HCT116 (cell line): ENCODE results near the gene STC2. TPM values are rescaled to one million over a fixed set of nuclear protein-coding genes. Genes with fewer than 3 reads are reported as not detected.
A peak's percentile ranks its signal among the peaks of the same experiment; 100 is the strongest.

Experiments
- ATAC-seq: fragments of 200-7000 bp; cut with Tn5 transposase; 2 replicates; pipeline ENCODE4 v1.9.1; 2020; ENCODE audit warnings: mild to moderate bottlenecking, moderate library complexity
- BruUV-seq: library from RNA; stranded (reverse); fragments of 400-500 nt; replicated peaks from 2 replicates; lab custom pipeline; 2021; lab: Mats Ljungman, UMichigan
- CTCF ChIA-PET: fragments of 300-600 bp; sonication (Branson Sonifier 250); formaldehyde crosslinking; loops from one replicate; lab custom pipeline; 2021; ENCODE audit warnings: antibody characterized with exemption; lab: Charles Lee
- POLR2A ChIA-PET: fragments of 300-600, 350-600 bp; sonication (Branson Sonifier 250); formaldehyde crosslinking; loops from one replicate; lab custom pipeline; 2021; ENCODE audit warnings: antibody characterized with exemption; lab: Charles Lee
- RAD21 ChIA-PET, 2 experiments: fragments of 300-600 bp; sonication (Branson Sonifier 250); formaldehyde crosslinking; loops; one replicate each; lab custom pipeline; 2023; ENCODE audit warnings: low total read pairs in 2 of 2; ENCODE audit not compliant: uncharacterized antibody in 2 of 2, unreplicated experiment in 2 of 2, low non-redundant PET in 1 of 2; lab: Charles Lee
- DNase-seq: peaks from one replicate; pipeline ENCODE4 v3.0.0-alpha.2; 2010; ENCODE audit warnings: low read depth, low spot score
- H2AFZ ChIP-seq: fragments of 200-600 bp; shearing (Covaris generic), sonication (generic); 2 replicates; pipeline ENCODE4 v1.6.1; 2017; ENCODE audit warnings: low read depth, mixed run types, mixed read lengths, antibody characterized with exemption, low read length; ENCODE audit not compliant: poor library complexity, severe bottlenecking
- H3K27ac ChIP-seq: 2 replicates; pipeline ENCODE4 v1.5.1; 2012; ENCODE audit warnings: low read depth, low read length
- H3K27me3 ChIP-seq: fragments of 200-600 bp; sonication (generic); 2 replicates; pipeline ENCODE4 v1.6.1; 2016; ENCODE audit warnings: mixed run types, low read length, mixed read lengths; ENCODE audit not compliant: insufficient read depth
- H3K36me3 ChIP-seq, 2 experiments: fragments of 200-500 bp in 1 of 2; fragments of 200-600 bp in 1 of 2; sonication (Bioruptor generic) in 1 of 2; sonication (generic) in 1 of 2; 2 replicates each; pipeline versions ENCODE4 v1.5.1 to v1.6.1; 2014 to 2016; ENCODE audit warnings: low read length in 2 of 2, inconsistent platforms in 1 of 2, mixed read lengths in 1 of 2, mixed run types in 1 of 2; ENCODE audit not compliant: insufficient read depth in 2 of 2, control insufficient read depth in 1 of 2
- H3K4me1 ChIP-seq, 2 experiments: fragments of 200-600 bp in 1 of 2; sonication (generic) in 1 of 2; 2 replicates each; pipeline versions ENCODE4 v1.5.1 to v1.6.1; 2012 to 2017; ENCODE audit warnings: low read length in 2 of 2, inconsistent platforms in 1 of 2, mild to moderate bottlenecking in 1 of 2, mixed read lengths in 1 of 2, mixed run types in 1 of 2, moderate library complexity in 1 of 2; ENCODE audit not compliant: insufficient read depth in 2 of 2, control insufficient read depth in 1 of 2
- H3K4me2 ChIP-seq: fragments of 200-600 bp; sonication (generic); 2 replicates; pipeline ENCODE4 v1.6.1; 2017; ENCODE audit warnings: mixed run types, low read length, mixed read lengths
- H3K4me3 ChIP-seq, 2 experiments: fragments of 200-600 bp in 1 of 2; sonication (generic) in 1 of 2; replicated peaks in 1 of 2; 2 replicates each; pipeline ENCODE4 v1.5.1; 2011 to 2016; ENCODE audit warnings: low read length in 2 of 2, control low read depth in 1 of 2, low read depth in 1 of 2, mild to moderate bottlenecking in 1 of 2, mixed read lengths in 1 of 2, mixed run types in 1 of 2
- H3K79me2 ChIP-seq: fragments of 200-600 bp; sonication (generic); 2 replicates; pipeline ENCODE4 v1.6.1; 2017; ENCODE audit warnings: mild to moderate bottlenecking, mixed run types, low read length, moderate library complexity, mixed read lengths; ENCODE audit not compliant: insufficient read depth
- H3K9ac ChIP-seq: fragments of 200-600 bp; sonication (generic); 2 replicates; pipeline ENCODE4 v1.6.1; 2016; ENCODE audit warnings: low read length, mixed read lengths
- H3K9me2 ChIP-seq: fragments of 200-600 bp; sonication (generic), shearing (Covaris generic); 2 replicates; pipeline ENCODE4 v1.6.1; 2017; ENCODE audit warnings: mixed run types, mild to moderate bottlenecking, moderate library complexity; ENCODE audit not compliant: insufficient read depth
- H3K9me3 ChIP-seq, 2 experiments: fragments of 200-500 bp in 1 of 2; fragments of 200-600 bp in 1 of 2; sonication (Bioruptor generic) in 1 of 2; sonication (generic) in 1 of 2; 2 replicates each; pipeline ENCODE4 v1.6.1; 2014 to 2017; ENCODE audit warnings: low read length in 2 of 2, mixed read lengths in 2 of 2, inconsistent platforms in 1 of 2, low read depth in 1 of 2, mild to moderate bottlenecking in 1 of 2, mixed run types in 1 of 2, moderate library complexity in 1 of 2; ENCODE audit not compliant: control insufficient read depth in 1 of 2, insufficient read depth in 1 of 2
- H4K20me1 ChIP-seq: fragments of 200-600 bp; sonication (generic), shearing (Covaris generic); 2 replicates; pipeline ENCODE4 v1.6.1; 2017; ENCODE audit warnings: mixed run types, mild to moderate bottlenecking, moderate library complexity; ENCODE audit not compliant: insufficient read depth
- ATF3 ChIP-seq: IDR thresholded peaks from 2 replicates; pipeline ENCODE4 v1.6.1; 2012
- CBX3 ChIP-seq: IDR thresholded peaks from 2 replicates; pipeline ENCODE4 v1.6.1; 2012; ENCODE audit warnings: low read depth
- CEBPB ChIP-seq: IDR thresholded peaks from 2 replicates; pipeline ENCODE4 v1.6.1; 2012; ENCODE audit warnings: low read depth
- CTCF ChIP-seq, 3 experiments: fragments of 200-600 bp in 1 of 3; sonication (generic) in 1 of 3; IDR thresholded peaks in 2 of 3; conservative IDR thresholded peaks in 1 of 3; 2 replicates each; pipeline ENCODE4 v1.5.1; 2012 to 2017; ENCODE audit warnings: low read depth in 2 of 3, low read length in 2 of 3, antibody characterized with exemption in 1 of 3, borderline replicate concordance in 1 of 3, control low read depth in 1 of 3, mild to moderate bottlenecking in 1 of 3, mixed read lengths in 1 of 3, mixed run types in 1 of 3, moderate library complexity in 1 of 3; ENCODE audit not compliant: insufficient read depth in 1 of 3
- EGR1 ChIP-seq: IDR thresholded peaks from 2 replicates; pipeline ENCODE4 v1.6.1; 2012; ENCODE audit warnings: low read depth
- ELF1 ChIP-seq: IDR thresholded peaks from 2 replicates; pipeline ENCODE4 v1.6.1; 2012; ENCODE audit warnings: low read depth, borderline replicate concordance
- EZH2 ChIP-seq: fragments of 200-600 bp; sonication (generic); IDR thresholded peaks from 2 replicates; pipeline ENCODE4 v1.6.1; 2017; ENCODE audit warnings: antibody characterized with exemption, mixed run types
- EZH2phosphoT487 ChIP-seq: fragments of 200-600 bp; IDR thresholded peaks from 2 replicates; pipeline ENCODE4 v1.6.1; 2018; ENCODE audit warnings: antibody characterized with exemption, borderline replicate concordance
- FOSL1 ChIP-seq: IDR thresholded peaks from 2 replicates; pipeline ENCODE4 v1.6.1; 2012; ENCODE audit warnings: low read depth
- JUND ChIP-seq: IDR thresholded peaks from 2 replicates; pipeline ENCODE4 v1.6.1; 2012
- MAX ChIP-seq: IDR thresholded peaks from 2 replicates; pipeline ENCODE4 v1.6.1; 2012
- POLR2A ChIP-seq: IDR thresholded peaks from 2 replicates; pipeline ENCODE4 v1.7.0; 2011; ENCODE audit warnings: borderline replicate concordance; ENCODE audit not compliant: insufficient read depth, insufficient read length; ENCODE audit errors: extremely low read depth
- POLR2AphosphoS5 ChIP-seq: IDR thresholded peaks from 2 replicates; pipeline ENCODE4 v1.6.1; 2011; ENCODE audit warnings: mild to moderate bottlenecking, low read depth, low read length, moderate library complexity
- RAD21 ChIP-seq: IDR thresholded peaks from 2 replicates; pipeline ENCODE4 v1.6.1; 2012; ENCODE audit warnings: low read depth, mild to moderate bottlenecking
- SIN3A ChIP-seq: IDR thresholded peaks from 2 replicates; pipeline ENCODE4 v1.6.1; 2012; ENCODE audit warnings: low read depth
- SP1 ChIP-seq: IDR thresholded peaks from 2 replicates; pipeline ENCODE4 v1.6.1; 2012; ENCODE audit warnings: low read depth
- SRF ChIP-seq: IDR thresholded peaks from 2 replicates; pipeline ENCODE4 v1.6.1; 2012; ENCODE audit warnings: low read depth
- TCF7L2 ChIP-seq: IDR thresholded peaks from 2 replicates; pipeline ENCODE4 v1.7.0; 2011; ENCODE audit warnings: borderline replicate concordance, inconsistent platforms; ENCODE audit not compliant: insufficient read depth, insufficient read length; ENCODE audit errors: extremely low read depth
- YY1 ChIP-seq: IDR thresholded peaks from 2 replicates; pipeline ENCODE4 v1.6.1; 2011; ENCODE audit warnings: low read length, low read depth, moderate library complexity, mild to moderate bottlenecking; ENCODE audit not compliant: insufficient replicate concordance; ENCODE audit errors: extremely low read depth
- ZBTB33 ChIP-seq: IDR thresholded peaks from 2 replicates; pipeline ENCODE4 v1.6.1; 2011; ENCODE audit warnings: mild to moderate bottlenecking, low read length, moderate library complexity; ENCODE audit not compliant: insufficient replicate concordance; ENCODE audit errors: extremely low read depth
- ZFX ChIP-seq: fragments of 450-650 bp; IDR thresholded peaks from 2 replicates; pipeline ENCODE4 v1.6.1; 2017
- ZNF274 ChIP-seq: fragments of 200-500 bp; sonication (Bioruptor generic); IDR thresholded peaks from 2 replicates; pipeline ENCODE4 v1.6.1; 2014; ENCODE audit warnings: mild to moderate bottlenecking, low read depth, low read length, inconsistent platforms
- intact Hi-C: fragments of 100-400 bp; cut with micrococcal nuclease; formaldehyde crosslinking; loops from 2 replicates; pipeline ENCODE4 v1.10.0; 2022
- total RNA-seq: library from RNA; stranded (reverse); gene quantifications from one replicate; pipeline ENCODE4 v1.2.1, GENCODE V29; 2021; ENCODE audit not compliant: unreplicated experiment

STC2 gene
- total RNA-seq, 1 experiment from 2014 or later: 97.3 TPM

- Histone ChIP-seq H3K36me3 (no peaks in the 10 kb centered on the region), H3K9ac (no peak overlapping the region)
- TF ChIP-seq CBX3: peak; percentile 100
- peak; percentile 91 for TF ChIP-seq RAD21
- no peak for TF ChIP-seq SIN3A
- TF ChIP-seq JUND: no peak
- TF ChIP-seq YY1: peak; percentile 22
- peak; percentile 35; the same call in 1 of the 2 replicates for TF ChIP-seq POLR2AphosphoS5
- TF ChIP-seq ELF1: no peak
- TF ChIP-seq ZFX: no peak
- TF ChIP-seq SP1: no peak; the same call in 1 of the 2 replicates
- TF ChIP-seq CEBPB: no peak
- TF ChIP-seq CTCF (IDR thresholded peaks at IDR 0.05 in 2 of 3, conservative IDR thresholded peaks at IDR 0.05 in 1 of 3; ENCODE audit: borderline replicate concordance in 1 of 3, insufficient read depth in 1 of 3, low read depth in 2 of 3, low read length in 2 of 3): peak; percentile 82 to 91 (median 87)
- TF ChIP-seq SRF: no peak
- peak; percentile 100 for TF ChIP-seq MAX
- TF ChIP-seq ZBTB33: no peak
- no peak for TF ChIP-seq EZH2phosphoT487
- no peak for TF ChIP-seq FOSL1
- no peak for TF ChIP-seq ATF3
- no peak for TF ChIP-seq EZH2
- no peak for TF ChIP-seq POLR2A
- TF ChIP-seq EGR1: peak; percentile 70; the same call in 1 of the 2 replicates
- TF ChIP-seq ZNF274: no peak
- TF ChIP-seq TCF7L2: peak; percentile 40
Measured at GRCh38 chr5:173283318-173284288, 44.6 kb downstream of the STC2 start.

More at GRCh38 chr5:173283318-173284288, 44.6 kb downstream of the STC2 start:
- Histone ChIP-seq H3K9me3 (no peaks in the 10 kb centered on the region), H4K20me1 (no peaks in the 10 kb centered on the region), H3K9me2 (no peaks in the 10 kb centered on the region), H3K4me2 (peak overlapping the region; percentile 53), H3K79me2 (no peaks in the 10 kb centered on the region), H3K27ac (no peak overlapping the region), H3K4me1 (peaks cover 8 to 13% of the 10 kb centered on the region in 2 experiments), H3K4me3 (peak overlapping the region in 1 of 2 experiments; percentile 19; a peak in 2 of 4 replicates), H3K27me3 (no peaks in the 10 kb centered on the region), H2AFZ (peak overlapping the region; percentile 91)
- DNase-seq (peak; percentile 72), ATAC-seq (peak; percentile 96)
- ChIA-PET POLR2A (interaction anchor here (0.6 kb wide), 1 partner anchor 315 kb away, joined by 4 read pairs; no protein-coding TSS in a partner anchor), CTCF (interaction anchor here (1.0 to 1.3 kb wide), 4 partner anchors 116 to 577 kb away, joined by 3 to 6 read pairs (median 4); partner anchors contain the start of gene ATP6V0E1), RAD21 (interaction anchor here in 1 of 2 experiments (0.9 kb wide), 1 partner anchor 577 kb away, joined by 3 read pairs; no protein-coding TSS in a partner anchor)
- intact Hi-C loops: loop anchor here (2.0 kb wide), 2 partner anchors 305 to 577 kb away; no protein-coding TSS in a partner anchor
- TSS peak; percentile 62 for BruUV-seq
